Neuronal stem cell (in vitro differentiated cells): ENCODE measurements around the gene IRF8.

ENCODE experiments used
- DNase-seq: peaks from one replicate; pipeline ENCODE4 v3.0.0-alpha.2; 2013; ENCODE audit warnings: low spot score
- H2AFZ ChIP-seq: one replicate; pipeline ENCODE4 v1.6.1; 2013; ENCODE audit warnings: mild to moderate bottlenecking, low read length, inconsistent platforms
- H2AK5ac ChIP-seq: 2 replicates; pipeline ENCODE4 v1.6.1; 2013; ENCODE audit warnings: low read depth, mild to moderate bottlenecking, inconsistent platforms, low read length, moderate library complexity, mixed read lengths
- H2BK120ac ChIP-seq: 2 replicates; pipeline ENCODE4 v1.6.1; 2013; ENCODE audit warnings: low read depth, mild to moderate bottlenecking, inconsistent platforms, low read length, moderate library complexity, mixed read lengths
- H2BK12ac ChIP-seq: one replicate; pipeline ENCODE4 v1.6.1; 2013; ENCODE audit warnings: low read length, inconsistent platforms
- H2BK15ac ChIP-seq: 2 replicates; pipeline ENCODE4 v1.6.1; 2013; ENCODE audit warnings: mild to moderate bottlenecking, low read length, inconsistent platforms, mixed read lengths
- H2BK5ac ChIP-seq: one replicate; pipeline ENCODE4 v1.6.1; 2013; ENCODE audit warnings: inconsistent platforms, mild to moderate bottlenecking, low read length, moderate library complexity
- H3K14ac ChIP-seq: one replicate; pipeline ENCODE4 v1.6.1; 2013; ENCODE audit warnings: low read length, inconsistent platforms
- H3K18ac ChIP-seq: 2 replicates; pipeline ENCODE4 v1.6.1; 2013; ENCODE audit warnings: low read length, inconsistent platforms
- H3K23ac ChIP-seq: 2 replicates; pipeline ENCODE4 v1.6.1; 2013; ENCODE audit warnings: low read depth, mild to moderate bottlenecking, mixed read lengths, low read length, inconsistent platforms; ENCODE audit not compliant: poor library complexity
- H3K27ac ChIP-seq: replicated peaks from 3 replicates; pipeline ENCODE4 v1.5.1; 2013; ENCODE audit warnings: low read length, inconsistent platforms
- H3K27me3 ChIP-seq, 3 experiments: 2 replicates each; pipeline ENCODE4 v1.6.1; 2013; ENCODE audit warnings: low read length in 3 of 3, mild to moderate bottlenecking in 2 of 3, inconsistent platforms in 1 of 3, low read depth in 1 of 3, mixed read lengths in 1 of 3, moderate library complexity in 1 of 3; ENCODE audit not compliant: control insufficient read depth in 3 of 3, insufficient read depth in 3 of 3
- H3K36me3 ChIP-seq, 2 donors: replicated peaks in 1 of 2; 2 replicates each; pipeline ENCODE4 v1.6.1; 2013; ENCODE audit warnings: low read length in 2 of 2; ENCODE audit not compliant: control insufficient read depth in 2 of 2, insufficient read depth in 2 of 2
- H3K4ac ChIP-seq: 2 replicates; pipeline ENCODE4 v1.6.1; 2013; ENCODE audit warnings: inconsistent platforms, mild to moderate bottlenecking, low read length, moderate library complexity
- H3K4me1 ChIP-seq, 2 donors: 1 replicate in 1 of 2; 2 replicates in 1 of 2; pipeline ENCODE4 v1.6.1; 2013; ENCODE audit warnings: low read length in 2 of 2, low read depth in 1 of 2; ENCODE audit not compliant: control insufficient read depth in 2 of 2, insufficient read depth in 1 of 2
- H3K4me2 ChIP-seq: one replicate; pipeline ENCODE4 v1.6.1; 2013; ENCODE audit warnings: mild to moderate bottlenecking, low read length, inconsistent platforms; ENCODE audit not compliant: insufficient read depth, poor library complexity, severe bottlenecking
- H3K4me3 ChIP-seq, 2 donors: 2 replicates each; pipeline ENCODE4 v1.5.1; 2013; ENCODE audit warnings: low read length in 2 of 2, mild to moderate bottlenecking in 2 of 2, inconsistent platforms in 1 of 2, moderate library complexity in 1 of 2
- H3K79me1 ChIP-seq: one replicate; pipeline ENCODE4 v1.6.1; 2013; ENCODE audit warnings: low read depth, mild to moderate bottlenecking, inconsistent platforms, low read length, moderate library complexity
- H3K9ac ChIP-seq: one replicate; pipeline ENCODE4 v1.6.1; 2013; ENCODE audit warnings: mild to moderate bottlenecking, low read depth, low read length, inconsistent platforms; ENCODE audit not compliant: poor library complexity
- H3K9me3 ChIP-seq, 2 donors: replicated peaks in 1 of 2; 2 replicates each; pipeline versions ENCODE3 to v1.6.1; 2013; ENCODE audit warnings: low read length in 2 of 2, mild to moderate bottlenecking in 2 of 2, inconsistent platforms in 1 of 2, low read depth in 1 of 2, mixed read lengths in 1 of 2, moderate library complexity in 1 of 2; ENCODE audit not compliant: control insufficient read depth in 2 of 2, insufficient read depth in 1 of 2
- H4K8ac ChIP-seq: one replicate; pipeline ENCODE4 v1.6.1; 2013; ENCODE audit warnings: low read depth, mild to moderate bottlenecking, inconsistent platforms, low read length, moderate library complexity
- H4K91ac ChIP-seq: one replicate; pipeline ENCODE4 v1.6.1; 2013; ENCODE audit warnings: low read length, low read depth, mild to moderate bottlenecking, inconsistent platforms; ENCODE audit not compliant: poor library complexity
- WGBS, 2 donors: extraction: QIAGEN DNeasy Blood & Tissue Kit; methylation state at CpG; one replicate each; pipeline ENCODE4 v1.1.7; 2013; ENCODE audit warnings: missing lambda C conversion rate in 2 of 2, mixed read lengths in 1 of 2; ENCODE audit not compliant: insufficient read length in 2 of 2, insufficient replicate concordance in 1 of 2; ENCODE audit errors: extremely low coverage in 2 of 2; 5-methylcytosine and 5-hydroxymethylcytosine counted together

IRF8 gene

GRCh38 chr16:85929259-85929721, 30.3 kb downstream of the IRF8 start:
- Histone ChIP-seq H3K4me2 (no peak overlapping the region), H3K4me1 (peaks cover 0 to 15% of the 10 kb centered on the region in 2 donors), H3K36me3 (no peaks in the 10 kb centered on the region), H3K27ac (no peak overlapping the region), H3K27me3 (peaks cover 0 to 31% (median 0%) of the 10 kb centered on the region in 3 experiments), H2AFZ (no peak overlapping the region), H2BK15ac (peak overlapping the region; percentile 70), H2AK5ac (peak overlapping the region; percentile 57), H3K4me3 (no peak overlapping the region), H3K18ac (no peak overlapping the region), H3K23ac (peak overlapping the region; percentile 81), H3K9ac (no peak overlapping the region), H2BK12ac (peak overlapping the region; percentile 47), H2BK120ac (no peak overlapping the region), H2BK5ac (peak overlapping the region; percentile 18), H4K8ac (no peak overlapping the region), H3K4ac (no peak overlapping the region), H3K9me3 (no peaks in the 10 kb centered on the region), H3K14ac (no peak overlapping the region), H3K79me1 (no peaks in the 10 kb centered on the region), H4K91ac (no peak overlapping the region)
- no peak for DNase-seq
- no CpG with 5 or more reads among the region's 16 CpGs for WGBS, 2 donors

GRCh38 chr16:85930301-85930700, 31.3 kb downstream of the IRF8 start:
- H2AK5ac ChIP-seq = peak overlapping the region; percentile 57
- no peaks in the 10 kb centered on the region for H3K79me1 ChIP-seq
- no peak overlapping the region for H3K27ac ChIP-seq
- H3K18ac ChIP-seq = no peak overlapping the region
- no peak overlapping the region for H3K14ac ChIP-seq
- H3K9me3 ChIP-seq = no peaks in the 10 kb centered on the region
- H2BK15ac ChIP-seq = peak overlapping the region; percentile 2
- H2AFZ ChIP-seq = no peak overlapping the region
- no peak overlapping the region for H3K4me3 ChIP-seq
- H2BK5ac ChIP-seq = peak overlapping the region; percentile 8
- no peak overlapping the region for H4K91ac ChIP-seq
- peak overlapping the region; percentile 21 for H3K23ac ChIP-seq
- no peak overlapping the region for H2BK12ac ChIP-seq
- peaks cover 0 to 15% of the 10 kb centered on the region in 2 donors for H3K4me1 ChIP-seq
- H4K8ac ChIP-seq = no peak overlapping the region
- H3K4ac ChIP-seq = no peak overlapping the region
- no peak overlapping the region for H2BK120ac ChIP-seq
- no CpG with 5 or more reads among the region's 15 CpGs for whole genome bisulfite sequencing, 2 donors
- no peak overlapping the region for H3K9ac ChIP-seq
- H3K36me3 ChIP-seq = no peaks in the 10 kb centered on the region
- peaks cover 0 to 28% (median 0%) of the 10 kb centered on the region in 3 experiments for H3K27me3 ChIP-seq
- no peak for DNase-seq
- H3K4me2 ChIP-seq = no peak overlapping the region

GRCh38 chr16:85931596-85932402, 32.8 kb downstream of the IRF8 start:
- Histone ChIP-seq H4K8ac (no peak overlapping the region), H4K91ac (no peak overlapping the region), H2AK5ac (no peak overlapping the region), H2BK120ac (no peak overlapping the region), H3K79me1 (no peaks in the 10 kb centered on the region), H3K4ac (peak overlapping the region; percentile 26), H3K27ac (no peak overlapping the region), H2BK12ac (no peak overlapping the region), H2AFZ (no peak overlapping the region), H3K4me1 (peaks cover 0 to 13% of the 10 kb centered on the region in 2 donors), H3K36me3 (no peaks in the 10 kb centered on the region), H3K18ac (peak overlapping the region; percentile 32), H3K4me3 (no peak overlapping the region), H3K27me3 (peaks cover 0 to 17% (median 0%) of the 10 kb centered on the region in 3 experiments), H2BK15ac (no peak overlapping the region), H2BK5ac (no peak overlapping the region), H3K14ac (peak overlapping the region; percentile 10), H3K9ac (no peak overlapping the region), H3K23ac (no peak overlapping the region), H3K4me2 (no peak overlapping the region), H3K9me3 (no peaks in the 10 kb centered on the region)
- no peak for DNase-seq
- WGBS, 2 donors = no CpG with 5 or more reads among the region's 23 CpGs

GRCh38 chr16:85934210-85934609, 35.2 kb downstream of the IRF8 start:
- H2BK120ac ChIP-seq = no peak overlapping the region
- no peak overlapping the region for H4K91ac ChIP-seq
- H3K4me1 ChIP-seq = peaks cover 0 to 6% of the 10 kb centered on the region in 2 donors
- no peak overlapping the region for H2AFZ ChIP-seq
- H2AK5ac ChIP-seq = no peak overlapping the region
- no peak overlapping the region for H2BK15ac ChIP-seq
- WGBS, 2 donors = no CpG with 5 or more reads among the region's 9 CpGs
- H3K9me3 ChIP-seq = no peaks in the 10 kb centered on the region
- no peak overlapping the region for H3K4me3 ChIP-seq
- H3K4me2 ChIP-seq = no peak overlapping the region
- no peak overlapping the region for H4K8ac ChIP-seq
- H3K4ac ChIP-seq = no peak overlapping the region
- H2BK12ac ChIP-seq = no peak overlapping the region
- no peak overlapping the region for H3K18ac ChIP-seq
- peaks cover 0 to 5% (median 0%) of the 10 kb centered on the region in 3 experiments for H3K27me3 ChIP-seq
- DNase-seq = no peak
- no peaks in the 10 kb centered on the region for H3K79me1 ChIP-seq
- H3K14ac ChIP-seq = no peak overlapping the region
- no peak overlapping the region for H3K23ac ChIP-seq
- H3K27ac ChIP-seq = no peak overlapping the region
- no peak overlapping the region for H3K9ac ChIP-seq
- no peaks in the 10 kb centered on the region for H3K36me3 ChIP-seq
- H2BK5ac ChIP-seq = no peak overlapping the region
